Measurements from ENCODE around the gene C5AR2.

The C5AR2 gene

GRCh38 chr19:47390533-47391488, 58.8 kb downstream of the C5AR2 start:
- no peak for DNase-seq

GRCh38 chr19:47391510-47392223, 59.7 kb downstream of the C5AR2 start:
- peak; percentile 72 to 82 for DNase-seq

All from Kasumi-1 (cell line).